Stimulated activated CD4-positive, alpha-beta T cell treated with anti-CD3 and anti-CD28 coated beads, TNF-alpha, amount 100 ng/mL, for 24 hours (primary cell): ENCODE measurements around the gene SETD7.
A peak's percentile ranks its signal among the peaks of the same experiment; 100 is the strongest.

Source experiments
- DNase-seq, 3 experiments: peaks; one replicate each; pipeline ENCODE4 v3.0.0-alpha.2; 2020; ENCODE audit warnings: low read depth in 3 of 3

SETD7 gene

GRCh38 chr4:139556071-139556723 is at the start of gene SETD7:
Gene SETD7, minus strand, starts transcription at chr4:139556219. Its CDS starts 82 bp downstream, at chr4:139556137.
- DNase-seq: peak; percentile 25 to 59 (median 34)

DNA sequence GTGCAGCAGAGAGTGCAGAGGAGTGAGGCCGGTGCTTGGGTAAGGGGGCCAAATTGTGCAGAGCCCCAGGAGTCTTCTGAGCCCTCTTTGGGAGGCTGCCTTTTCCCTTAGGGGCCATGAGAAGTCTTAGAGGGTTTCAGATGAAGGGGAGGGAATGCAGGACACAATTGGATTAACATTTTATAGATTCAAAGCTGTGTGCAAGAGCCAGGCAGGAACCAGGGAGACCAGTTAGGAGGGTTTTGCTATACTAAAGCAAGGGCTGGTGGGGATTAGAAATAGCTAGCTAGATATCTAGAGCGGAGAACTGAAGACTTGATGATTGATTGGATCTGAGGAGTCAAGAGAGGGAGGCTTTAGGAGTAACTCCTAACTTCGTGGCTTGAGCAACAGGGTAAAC is 49.5 kb upstream of the SETD7 start:
- no peak for DNase-seq

DNA sequence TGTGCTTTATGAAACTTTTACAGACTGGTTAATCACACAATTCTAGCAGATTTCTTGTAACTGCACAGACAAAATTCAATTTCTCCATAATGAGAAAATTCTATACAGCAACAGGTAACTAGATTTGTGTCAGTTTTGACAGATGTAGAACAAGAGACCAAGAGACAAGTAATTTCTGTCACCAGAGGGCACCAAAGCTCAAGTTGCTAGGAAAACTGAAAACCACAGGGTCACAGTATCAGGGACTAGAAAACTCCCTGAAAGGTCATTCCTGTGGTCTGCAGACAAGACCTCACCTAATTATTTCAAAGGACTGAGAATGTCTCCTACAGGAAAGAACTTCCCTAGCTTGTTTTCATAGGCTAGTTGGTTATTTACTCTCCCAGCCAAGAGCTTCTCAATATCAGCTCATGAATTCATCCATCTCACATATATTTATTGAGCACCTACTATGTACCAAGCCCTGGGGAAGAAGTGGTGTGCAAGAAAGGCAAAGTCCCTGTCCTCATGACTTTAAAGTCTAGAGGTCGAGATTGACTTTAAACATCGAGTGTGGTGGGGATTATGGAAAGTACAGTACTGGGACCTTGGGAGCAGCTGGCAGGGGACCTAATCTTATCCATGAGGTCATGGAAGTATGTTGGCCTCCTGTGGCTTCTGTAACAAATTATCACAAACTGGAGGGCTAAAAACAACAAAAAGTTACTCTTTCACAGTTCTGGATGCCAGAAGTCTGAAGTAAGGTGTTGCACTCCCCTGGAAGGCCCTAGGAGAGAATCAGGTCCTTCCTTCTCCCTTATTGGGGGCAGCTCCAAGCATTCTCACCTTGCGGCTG is 47.8 kb upstream of the SETD7 start:
- DNase-seq: peak in 1 of 3 experiments; percentile 4

- no peak for DNase-seq
Observed at GRCh38 chr4:139602776-139603360, 46.8 kb upstream of the SETD7 start.

- no peak for DNase-seq
Observed at GRCh38 chr4:139600662-139601061, 44.6 kb upstream of the SETD7 start.

GRCh38 chr4:139599594-139600374 is 43.8 kb upstream of the SETD7 start:
- no peak for DNase-seq

GRCh38 chr4:139599076-139599475 is 43.1 kb upstream of the SETD7 start:
- no peak for DNase-seq

DNA sequence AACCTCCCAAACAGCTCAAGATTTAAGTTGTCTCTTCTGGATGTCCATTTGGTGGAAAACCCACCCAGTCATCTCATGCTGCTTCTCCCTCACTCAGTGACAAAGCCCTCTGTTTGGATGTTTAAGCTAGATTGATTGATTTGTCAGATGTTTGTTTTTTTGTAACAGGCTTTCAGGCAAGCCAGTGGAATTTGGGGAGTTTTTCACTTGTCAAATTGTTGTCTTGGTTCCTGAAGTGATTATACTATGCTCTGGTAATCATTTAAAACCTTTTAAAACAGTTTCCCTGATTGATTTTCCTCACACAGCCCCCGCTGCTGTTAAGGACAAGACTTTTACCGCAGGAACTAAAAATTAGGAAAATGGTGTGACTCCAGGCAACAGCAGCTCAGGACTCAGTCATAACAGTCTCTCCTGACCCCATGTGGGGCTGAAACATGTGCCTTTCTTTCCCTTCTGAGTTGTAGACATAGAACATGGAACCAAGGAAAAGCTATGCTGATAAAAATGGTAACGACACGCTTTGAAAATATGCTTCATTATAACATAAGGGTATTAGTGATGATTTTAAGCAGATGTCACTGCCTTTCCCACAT is 40.8 kb upstream of the SETD7 start:
- DNase-seq: no peak

GRCh38 chr4:139596034-139596683 is 40.1 kb upstream of the SETD7 start:
- DNase-seq: no peak

DNA sequence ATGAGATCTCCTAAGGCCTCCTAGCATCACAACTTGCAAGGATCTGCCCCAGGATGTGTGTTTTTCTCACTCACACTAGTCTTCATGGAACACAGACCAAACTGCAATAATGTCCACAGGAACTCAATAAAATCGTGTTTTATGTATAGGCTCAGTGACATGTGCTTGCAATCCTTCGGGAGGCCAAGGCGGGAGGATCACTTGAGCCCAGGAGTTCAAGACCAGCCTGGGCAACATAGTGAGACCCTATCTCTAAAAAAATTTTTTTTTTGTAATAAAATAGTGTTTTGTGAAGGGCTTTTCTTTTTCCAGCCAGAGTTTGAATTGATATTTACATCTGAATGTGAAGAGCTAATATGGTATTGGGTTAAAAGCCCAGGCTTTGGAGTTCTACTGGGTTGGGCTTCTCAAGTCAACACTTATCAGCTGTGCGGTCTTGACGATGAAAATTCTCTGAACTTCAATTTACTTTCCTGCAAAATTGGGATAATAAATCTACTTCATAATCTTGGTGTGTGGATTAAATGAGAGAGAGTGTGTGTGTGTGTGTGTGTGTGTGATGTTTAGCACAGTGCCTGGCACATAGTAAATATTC is 38.7 kb upstream of the SETD7 start:
- no peak for DNase-seq

DNA sequence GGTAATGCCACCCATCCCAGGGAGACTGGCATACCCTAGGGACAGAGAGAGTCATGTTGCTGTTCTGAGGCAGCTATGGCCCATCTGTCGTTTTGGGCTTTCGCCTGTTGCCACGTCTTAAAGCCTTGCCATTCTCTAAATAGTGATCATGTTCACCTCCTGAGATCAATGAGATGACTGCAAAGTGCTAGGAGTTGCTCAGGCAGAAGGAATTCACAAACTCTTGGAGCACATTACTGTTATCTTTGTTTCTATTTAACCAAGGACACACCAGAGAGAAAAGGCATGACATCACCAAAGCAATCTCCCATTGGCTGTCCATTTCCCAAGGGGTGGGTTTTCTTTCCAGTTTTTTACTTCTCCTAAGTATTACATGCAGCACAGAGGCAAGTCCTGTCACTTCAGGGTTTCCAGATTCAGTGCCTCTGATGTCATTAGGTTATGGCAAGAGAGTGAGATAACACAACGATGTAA is 37.1 kb upstream of the SETD7 start:
- DNase-seq: no peak

DNA sequence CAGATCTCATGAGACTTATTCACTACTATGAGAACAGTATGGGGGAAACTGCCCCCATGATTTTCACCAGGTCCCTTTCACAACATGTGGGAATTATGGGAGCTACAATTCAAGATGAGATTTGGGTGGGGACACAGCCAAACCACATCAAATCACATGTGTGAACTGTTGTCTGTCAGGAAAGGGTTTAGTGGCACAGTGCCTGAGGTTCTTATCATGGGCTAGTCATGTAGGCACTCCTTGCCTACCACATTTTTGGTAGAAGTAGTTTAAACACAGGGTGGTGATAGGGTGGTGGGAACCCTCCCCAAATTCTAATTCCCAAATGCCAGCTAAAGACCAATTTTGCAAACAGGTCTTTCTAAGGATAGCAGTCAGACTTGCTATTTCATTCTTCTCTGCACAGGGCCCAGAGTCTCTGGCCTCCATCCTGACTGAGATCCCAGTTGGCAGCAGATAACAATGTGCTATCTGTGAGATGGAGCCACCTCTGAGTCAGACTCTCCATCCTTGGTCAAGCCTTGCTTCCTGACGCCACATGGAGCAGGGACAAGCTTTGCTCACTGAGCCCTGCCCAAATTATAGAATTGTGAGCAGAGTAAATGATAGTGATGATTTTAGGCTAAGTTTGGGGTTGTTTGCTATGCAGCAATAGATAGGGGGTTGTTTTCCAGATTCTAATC is 33.5 kb upstream of the SETD7 start:
- DNase-seq: no peak

DNA sequence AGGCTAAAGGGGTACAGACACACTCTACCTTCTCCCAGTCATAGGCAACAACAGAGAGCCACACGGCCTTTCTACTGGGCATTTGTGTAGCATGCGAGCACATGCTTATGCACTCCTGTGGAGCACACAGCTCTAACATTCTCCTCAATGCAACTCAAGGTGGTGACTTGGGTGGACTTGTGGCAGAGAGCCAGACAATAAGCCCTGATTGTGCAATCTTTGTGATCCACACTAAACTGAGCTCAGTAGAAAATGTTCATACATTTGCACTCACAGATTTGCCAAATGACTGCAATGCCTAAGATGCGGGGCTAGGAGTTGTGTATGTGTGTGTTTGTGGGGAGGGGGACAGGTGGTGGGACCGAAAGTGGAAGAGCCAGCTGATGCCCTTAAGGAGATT is 31.4 kb upstream of the SETD7 start:
- DNase-seq: no peak

GRCh38 chr4:139585473-139585872 is 29.5 kb upstream of the SETD7 start:
- DNase-seq: no peak

DNA sequence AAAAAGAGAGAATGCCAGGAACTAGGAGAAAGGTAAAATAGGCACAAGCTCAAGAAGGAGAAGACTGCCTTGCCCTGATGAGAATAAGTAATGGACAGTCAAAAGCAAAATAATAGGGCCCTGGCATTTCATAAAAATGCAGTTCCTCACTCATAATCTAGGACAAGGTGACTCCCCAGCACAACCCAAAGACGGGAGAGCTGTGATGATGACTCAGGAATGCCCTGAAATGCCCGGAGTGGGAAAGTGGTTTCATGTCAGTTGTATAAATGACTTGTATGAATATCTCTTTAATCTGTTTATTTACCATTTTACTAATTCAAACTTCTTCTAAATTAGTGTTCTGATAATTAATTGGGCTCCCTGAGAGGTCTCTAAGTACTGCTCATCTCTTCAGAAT is 28.8 kb upstream of the SETD7 start:
- DNase-seq: no peak

DNA sequence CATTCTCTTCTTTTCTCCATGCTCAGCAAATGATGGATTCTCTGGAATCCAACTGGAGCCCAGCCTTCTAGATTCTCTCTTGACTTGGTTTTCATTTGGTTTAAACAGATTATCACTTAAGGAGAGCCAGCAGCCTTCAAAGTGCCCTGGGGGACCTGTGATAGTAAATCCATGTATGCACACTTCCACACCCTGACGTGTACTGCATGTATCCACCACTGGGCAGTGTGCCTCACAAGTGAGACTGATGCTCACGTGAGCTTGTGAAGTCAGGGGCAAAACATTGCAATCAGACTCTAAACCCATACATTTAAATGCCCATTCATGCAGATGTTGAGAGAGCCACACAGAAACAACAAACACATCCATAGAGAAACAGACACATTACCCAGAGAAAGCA is 28.0 kb upstream of the SETD7 start:
- DNase-seq: no peak

GRCh38 chr4:139582044-139582443 is 26.0 kb upstream of the SETD7 start:
- DNase-seq: no peak

GRCh38 chr4:139581096-139581495 is 25.1 kb upstream of the SETD7 start:
- DNase-seq: no peak

DNA sequence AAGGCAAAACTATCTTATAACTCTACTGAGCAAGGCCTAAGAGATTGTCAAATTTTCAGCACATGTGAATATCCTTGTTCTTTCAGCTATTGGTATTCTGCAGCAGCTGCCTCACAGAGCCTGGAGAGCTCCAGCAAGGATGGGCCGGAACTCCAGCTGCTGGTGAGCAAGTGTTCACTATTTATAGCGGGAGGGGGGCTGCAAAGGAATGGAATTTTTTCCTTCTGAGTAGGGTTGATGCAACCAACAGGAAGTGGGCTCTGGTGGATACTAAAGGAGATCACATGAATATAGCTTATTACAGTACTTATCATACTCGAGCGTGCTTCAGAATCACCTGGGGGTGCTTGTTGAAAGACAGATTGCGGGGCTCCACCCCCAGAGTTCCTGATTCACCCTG is 20.2 kb upstream of the SETD7 start:
- no peak for DNase-seq

DNA sequence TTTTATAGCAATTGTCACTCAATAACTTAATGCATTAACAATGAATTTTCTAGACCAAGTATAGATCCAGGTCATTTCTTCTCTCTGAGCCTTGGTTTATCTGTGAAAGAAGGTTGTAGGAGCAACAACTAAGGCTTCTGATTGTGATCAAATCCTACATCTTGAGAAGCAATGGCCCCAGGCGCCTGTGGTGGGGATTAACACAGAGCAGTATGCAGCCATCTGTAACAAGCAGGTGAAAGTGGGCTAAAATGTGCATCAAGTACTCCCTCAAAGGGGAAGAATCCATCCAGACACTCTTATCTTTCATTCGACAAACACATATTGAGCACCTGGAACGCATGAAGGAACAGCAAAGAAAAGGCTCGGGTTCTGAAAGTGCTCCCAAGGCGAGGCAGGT is 19.1 kb upstream of the SETD7 start:
- DNase-seq: no peak
